B cell (primary cell): Measurements from ENCODE around the gene CYB5A. TPM values are rescaled to one million over a fixed set of nuclear protein-coding genes. Genes with fewer than 3 reads are reported as not detected.
A peak's percentile ranks its signal among the peaks of the same experiment; 100 is the strongest.

Source experiments
- ATAC-seq: fragments of 200-7000 bp; cut with Tn5 transposase; one replicate; pipeline ENCODE4 v1.10.0; 2021; ENCODE audit warnings: low read depth, mild to moderate bottlenecking, moderate number of reproducible peaks, moderate library complexity
- CTCF ChIA-PET: fragments of 350-600 bp; sonication (Branson Sonifier 250); formaldehyde crosslinking; loops from one replicate; lab custom pipeline; 2021; ENCODE audit warnings: antibody characterized with exemption, inconsistent platforms; lab: Charles Lee
- POLR2A ChIA-PET: fragments of 350-600 bp; sonication (Branson Sonifier 250); formaldehyde crosslinking; loops from one replicate; lab custom pipeline; 2021; ENCODE audit warnings: antibody characterized with exemption; lab: Charles Lee
- DNase-seq: peaks from one replicate; pipeline ENCODE4 v3.0.0; 2013
- H2AFZ ChIP-seq: 2 replicates; pipeline ENCODE4 v1.6.1; 2012; ENCODE audit warnings: mild to moderate bottlenecking, low read depth, low read length; ENCODE audit not compliant: insufficient read depth, poor library complexity, severe bottlenecking
- H3K27ac ChIP-seq, 2 donors: 1 replicate in 1 of 2; 2 replicates in 1 of 2; pipeline ENCODE4 v1.5.1; 2012 to 2013; ENCODE audit warnings: low read length in 2 of 2, mild to moderate bottlenecking in 2 of 2, moderate library complexity in 1 of 2
- H3K27me3 ChIP-seq, 4 experiments: fragments of 200-600 bp in 1 of 4; sonication (generic) in 1 of 4; replicated peaks in 1 of 4; 1 replicate in 2 of 4; 2 replicates in 2 of 4; pipeline versions ENCODE4 v1.6.1 to v1.7.0; 2013 to 2016; ENCODE audit warnings: low read length in 3 of 4, mild to moderate bottlenecking in 2 of 4, mixed read lengths in 1 of 4, moderate library complexity in 1 of 4; ENCODE audit not compliant: insufficient read depth in 4 of 4, control insufficient read depth in 3 of 4; ENCODE audit errors: control extremely low read depth in 1 of 4
- H3K36me3 ChIP-seq, 2 experiments: replicated peaks in 1 of 2; 1 replicate in 1 of 2; 2 replicates in 1 of 2; pipeline versions ENCODE4 v1.6.1 to v1.7.1; 2013; ENCODE audit warnings: low read length in 1 of 2; ENCODE audit not compliant: insufficient read depth in 2 of 2, control insufficient read depth in 1 of 2; ENCODE audit errors: control extremely low read depth in 1 of 2, extremely low read depth in 1 of 2
- H3K4me1 ChIP-seq, 2 donors: fragments of 200-600 bp in 1 of 2; sonication (generic) in 1 of 2; 1 replicate in 1 of 2; 2 replicates in 1 of 2; pipeline versions ENCODE4 v1.5.1 to v1.6.1; 2013 to 2017; ENCODE audit warnings: low read length in 2 of 2; ENCODE audit not compliant: control insufficient read depth in 2 of 2, insufficient read depth in 2 of 2
- H3K4me2 ChIP-seq: replicated peaks from 2 replicates; pipeline ENCODE3; 2012; ENCODE audit warnings: mild to moderate bottlenecking, low read depth, low read length; ENCODE audit not compliant: poor library complexity, severe bottlenecking
- H3K4me3 ChIP-seq, 5 experiments: fragments of 200-600 bp in 1 of 5; sonication (generic) in 1 of 5; 1 replicate in 3 of 5; 2 replicates in 2 of 5; pipeline versions ENCODE4 v1.5.1 to v1.7.0; 2011 to 2016; ENCODE audit warnings: low read length in 4 of 5, mild to moderate bottlenecking in 4 of 5, low read depth in 2 of 5, control low read depth in 1 of 5, moderate library complexity in 1 of 5; ENCODE audit not compliant: insufficient read depth in 1 of 5; ENCODE audit errors: control extremely low read depth in 1 of 5, extremely low read depth in 1 of 5
- H3K79me2 ChIP-seq: fragments of 200-600 bp; sonication (generic); one replicate; pipeline ENCODE4 v1.6.0; 2016; ENCODE audit warnings: low read length; ENCODE audit not compliant: control insufficient read depth, insufficient read depth
- H3K9ac ChIP-seq: fragments of 200-600 bp; sonication (generic); 2 replicates; pipeline ENCODE4 v1.6.1; 2017; ENCODE audit warnings: mild to moderate bottlenecking, low read length, moderate library complexity
- H3K9me3 ChIP-seq, 3 donors: one replicate each; pipeline versions ENCODE4 v1.6.1 to v1.7.1; 2013; ENCODE audit warnings: low read length in 2 of 3; ENCODE audit not compliant: control insufficient read depth in 2 of 3, insufficient read depth in 1 of 3; ENCODE audit errors: control extremely low read depth in 1 of 3
- H4K20me1 ChIP-seq: 2 replicates; pipeline ENCODE4 v1.6.0; 2012; ENCODE audit warnings: mild to moderate bottlenecking, low read length; ENCODE audit not compliant: insufficient read depth, control insufficient read depth, poor library complexity, severe bottlenecking
- H3K27ac Mint-ChIP-seq: one replicate; pipeline ENCODE4 v1.8.0; 2021; ENCODE audit warnings: mixed read lengths
- H3K27me3 Mint-ChIP-seq: one replicate; pipeline ENCODE4 v1.8.0; 2021; ENCODE audit warnings: mixed read lengths
- H3K4me1 Mint-ChIP-seq: one replicate; pipeline ENCODE4 v1.8.0; 2021; ENCODE audit warnings: mixed read lengths
- H3K4me3 Mint-ChIP-seq: one replicate; pipeline ENCODE4 v1.8.0; 2021; ENCODE audit warnings: mixed read lengths
- H3K9me3 Mint-ChIP-seq: one replicate; pipeline ENCODE4 v1.8.0; 2022; ENCODE audit warnings: mixed read lengths; ENCODE audit not compliant: insufficient read depth
- CTCF ChIP-seq: fragments of 200-600 bp; IDR thresholded peaks from one replicate; pipeline ENCODE4 v1.8.0; 2022; ENCODE audit warnings: antibody characterized with exemption, mild to moderate bottlenecking
- EZH2 ChIP-seq: IDR thresholded peaks from 2 replicates; pipeline ENCODE4 v1.6.1; 2012; ENCODE audit warnings: borderline replicate concordance, low read depth, mild to moderate bottlenecking, moderate library complexity, low read length; ENCODE audit not compliant: insufficient read depth, poor library complexity, severe bottlenecking
- WGBS: methylation state at CpG from one replicate; pipeline ENCODE4 v1.1.5; 2013; ENCODE audit warnings: missing lambda C conversion rate; ENCODE audit not compliant: insufficient coverage; 5-methylcytosine and 5-hydroxymethylcytosine counted together
- intact Hi-C: fragments of 100-400 bp; cut with micrococcal nuclease; formaldehyde crosslinking; loops from one replicate; pipeline ENCODE4 v1.10.0; 2022
- polyA plus RNA-seq: library from polyadenylated mRNA; depleted of rRNA; stranded (reverse); fragments of >200 nt; gene quantifications from 2 replicates; pipeline ENCODE4 v1.2.3, GENCODE V29; 2012
- total RNA-seq, 2 donors: library from RNA; stranded (reverse); fragments of 120-200 nt in 1 of 2; gene quantifications; 1 replicate in 1 of 2; 2 replicates in 1 of 2; pipeline versions ENCODE4 v1.2.3 to v1.2.4, GENCODE V29; 2013 to 2022

CYB5A gene
- total and polyA plus RNA-seq, 2 donors (not counting 1 experiment from before 2014, with no cell fraction given), result 46.9 to 217 TPM

DNA sequence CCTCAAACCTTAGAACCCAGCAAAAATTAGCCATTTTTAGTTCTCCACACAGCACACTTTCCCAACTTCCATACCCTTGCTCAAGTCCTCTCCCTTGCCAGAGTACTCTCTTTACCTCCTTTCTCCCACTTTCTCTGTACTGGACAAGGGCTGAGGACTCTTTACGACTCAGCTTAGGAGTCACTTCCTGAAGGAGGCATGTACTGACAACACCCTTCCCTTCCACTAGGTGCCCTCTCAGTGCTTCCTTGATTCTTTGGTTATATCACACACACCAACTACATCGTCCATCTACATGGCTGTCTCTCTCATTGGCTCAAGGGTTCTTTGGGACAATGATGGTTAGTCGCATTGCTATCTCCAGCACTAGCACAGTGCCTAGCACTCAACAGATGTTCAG, 18.6 kb upstream of the CYB5A start:
- Histone ChIP-seq H3K79me2 (no peaks in the 10 kb centered on the region), H3K9ac (no peak overlapping the region), H3K4me1 (peaks cover 0 to 3% of the 10 kb centered on the region in 2 donors), H4K20me1 (no peaks in the 10 kb centered on the region), H3K36me3 (no peaks in the 10 kb centered on the region), H3K9me3 (peaks cover 0 to 4% (median 0%) of the 10 kb centered on the region in 3 donors), H3K4me3 (no peak overlapping the region), H3K27ac (no peak overlapping the region), H2AFZ (peak overlapping the region; percentile 51), H3K27me3 (peaks cover 0 to 4% (median 0%) of the 10 kb centered on the region in 4 experiments), H3K4me2 (no peak overlapping the region)
- TF ChIP-seq EZH2 (no peak), CTCF (no peak)
- no peak for ATAC-seq
- CTCF ChIA-PET, result interaction anchor here (1.0 to 4.0 kb wide), 4 partner anchors 28 to 183 kb away, joined by 3 to 22 read pairs (median 4); no protein-coding TSS in a partner anchor
- POLR2A ChIA-PET, result interaction anchor here (0.6 kb wide), 1 partner anchor 185 kb away, joined by 3 read pairs; no protein-coding TSS in a partner anchor
- Mint-ChIP-seq H3K27me3 (peaks cover 22% of the 10 kb centered on the region), H3K4me3 (no peak overlapping the region), H3K4me1 (no peaks in the 10 kb centered on the region), H3K9me3 (no peaks in the 10 kb centered on the region), H3K27ac (no peak overlapping the region)
- intact Hi-C loops, result loop anchor here (5.0 kb wide), 1 partner anchor 47 kb away; no protein-coding TSS in a partner anchor
- DNase-seq, result peak; percentile 65
- WGBS, result 17% methylated on average over 1 of the region's 3 CpGs

DNA sequence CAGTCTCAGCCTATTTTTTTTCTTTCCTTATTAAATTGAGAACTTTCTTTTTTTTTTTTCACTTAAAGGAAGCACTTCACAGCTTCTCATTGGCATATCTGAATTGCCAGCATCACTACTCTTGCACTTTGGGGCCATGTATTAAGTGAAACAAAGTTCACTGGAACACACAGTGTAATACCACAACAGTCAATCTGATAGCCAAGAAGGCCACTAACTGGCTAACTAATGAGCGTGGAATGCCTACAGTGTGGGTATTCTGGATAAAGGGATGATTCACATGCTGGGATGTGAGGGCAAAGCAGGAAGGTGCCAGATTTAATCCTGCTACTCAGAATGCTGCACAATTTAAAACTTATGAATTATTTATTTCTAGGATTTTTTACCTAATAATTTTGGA, 12.2 kb upstream of the CYB5A start:
- Histone ChIP-seq H3K79me2 (no peaks in the 10 kb centered on the region), H4K20me1 (no peaks in the 10 kb centered on the region), H2AFZ (no peak overlapping the region), H3K36me3 (no peaks in the 10 kb centered on the region), H3K4me1 (no peaks in the 10 kb centered on the region), H3K4me3 (no peak overlapping the region), H3K4me2 (no peak overlapping the region), H3K27me3 (peaks cover 0 to 4% (median 0%) of the 10 kb centered on the region in 4 experiments), H3K9me3 (peaks cover 0 to 3% (median 0%) of the 10 kb centered on the region in 3 donors), H3K9ac (no peak overlapping the region), H3K27ac (no peak overlapping the region)
- Mint-ChIP-seq H3K4me3 (no peak overlapping the region), H3K27me3 (peaks cover 18% of the 10 kb centered on the region), H3K27ac (no peak overlapping the region), H3K9me3 (no peaks in the 10 kb centered on the region), H3K4me1 (no peaks in the 10 kb centered on the region)
- intact Hi-C loops, result loop anchor here (5.0 kb wide), 1 partner anchor 37 kb away; no protein-coding TSS in a partner anchor
- POLR2A ChIA-PET, result no interaction called here
- TF ChIP-seq CTCF (no peak), EZH2 (no peak)
- DNase-seq (no peak), ATAC-seq (no peak)
- no CpG with 5 or more reads among the region's 1 CpG for WGBS
- CTCF ChIA-PET, result no interaction called here
